ENCODE measurements around the gene SRSF3.
"Not testable (repeated sequence)": the region's sequence is repeated elsewhere in the genome, so short reads cannot be mapped to it uniquely, and the experiment has no call there.

Gene SRSF3

DNA sequence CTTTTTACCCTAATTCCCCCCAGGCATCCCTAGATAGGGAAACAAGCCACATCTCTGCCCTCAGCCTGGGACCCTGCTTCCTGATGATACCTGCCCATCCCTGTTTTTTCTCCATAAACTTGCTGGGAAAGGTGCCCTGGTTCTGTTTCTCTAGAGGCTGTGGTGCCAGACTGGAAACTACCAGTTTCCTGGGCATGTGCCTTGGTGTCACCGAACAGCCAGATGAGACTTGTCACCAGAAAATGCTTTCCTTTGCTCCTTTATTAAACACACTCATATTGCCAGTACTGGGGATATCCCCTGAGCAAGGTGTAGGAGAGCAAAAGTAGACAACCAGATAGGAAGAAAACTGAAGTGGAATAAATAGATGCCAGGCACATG is 16.8 kb downstream of the SRSF3 start:
- H3K4me3 ChIP-seq (ENCODE audit: low read depth, low read length): no peak overlapping the region
- TF ChIP-seq, protein P1, sequence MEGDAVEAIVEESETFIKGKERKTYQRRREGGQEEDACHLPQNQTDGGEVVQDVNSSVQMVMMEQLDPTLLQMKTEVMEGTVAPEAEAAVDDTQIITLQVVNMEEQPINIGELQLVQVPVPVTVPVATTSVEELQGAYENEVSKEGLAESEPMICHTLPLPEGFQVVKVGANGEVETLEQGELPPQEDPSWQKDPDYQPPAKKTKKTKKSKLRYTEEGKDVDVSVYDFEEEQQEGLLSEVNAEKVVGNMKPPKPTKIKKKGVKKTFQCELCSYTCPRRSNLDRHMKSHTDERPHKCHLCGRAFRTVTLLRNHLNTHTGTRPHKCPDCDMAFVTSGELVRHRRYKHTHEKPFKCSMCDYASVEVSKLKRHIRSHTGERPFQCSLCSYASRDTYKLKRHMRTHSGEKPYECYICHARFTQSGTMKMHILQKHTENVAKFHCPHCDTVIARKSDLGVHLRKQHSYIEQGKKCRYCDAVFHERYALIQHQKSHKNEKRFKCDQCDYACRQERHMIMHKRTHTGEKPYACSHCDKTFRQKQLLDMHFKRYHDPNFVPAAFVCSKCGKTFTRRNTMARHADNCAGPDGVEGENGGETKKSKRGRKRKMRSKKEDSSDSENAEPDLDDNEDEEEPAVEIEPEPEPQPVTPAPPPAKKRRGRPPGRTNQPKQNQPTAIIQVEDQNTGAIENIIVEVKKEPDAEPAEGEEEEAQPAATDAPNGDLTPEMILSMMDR (conservative IDR thresholded peaks at IDR 0.05; ENCODE audit: low read depth, low read length): no peak
- DNase-seq (ENCODE audit: low read depth): no peak

DNA sequence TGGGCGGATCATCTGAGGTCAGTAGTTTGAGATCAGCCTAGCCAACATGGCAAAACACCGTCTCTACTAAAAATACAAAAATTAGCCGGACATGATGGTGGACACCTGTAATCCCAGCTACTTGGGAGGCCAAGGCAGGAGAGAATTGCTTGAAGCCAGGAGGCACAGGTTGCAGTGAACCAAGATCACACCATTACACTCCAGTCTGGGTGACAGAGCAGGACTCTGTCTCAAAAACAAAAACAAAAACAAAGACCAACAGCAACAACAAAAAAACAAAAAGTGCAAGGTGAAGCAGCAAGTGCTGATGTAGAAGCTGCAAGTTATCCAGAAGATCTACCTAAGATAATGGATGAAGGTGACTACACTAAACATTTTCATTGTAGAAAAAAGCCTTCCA is 17.5 kb downstream of the SRSF3 start:
- not testable (repeated sequence) for DNase-seq (ENCODE audit: low read depth); H3K4me3 ChIP-seq (ENCODE audit: low read depth, low read length)

DNA sequence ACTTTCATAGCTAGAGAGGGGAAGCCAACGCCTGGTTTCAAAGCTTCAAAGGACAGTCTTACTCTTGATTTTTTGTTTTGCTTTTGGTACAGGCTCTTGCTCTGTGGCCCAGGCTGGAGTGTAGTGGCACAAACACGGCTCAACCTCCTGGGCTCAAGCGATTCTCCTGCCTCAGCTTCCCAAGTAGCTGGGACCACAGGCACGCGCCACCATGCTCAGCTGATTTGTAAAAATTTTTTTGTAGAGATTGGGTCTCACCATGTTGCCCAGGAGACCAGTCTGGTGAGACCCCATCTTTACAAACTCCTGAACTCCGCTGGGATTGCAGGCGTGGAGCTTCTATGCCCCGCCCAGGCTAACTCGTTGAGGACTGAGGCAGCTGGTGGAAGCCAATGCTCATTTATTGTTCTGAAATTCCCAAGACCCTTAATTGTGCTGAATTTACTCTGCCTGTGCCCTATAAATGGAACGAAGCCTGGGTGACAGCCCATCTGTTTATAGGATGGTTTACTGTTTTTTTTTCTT is 18.0 kb downstream of the SRSF3 start:
- no peak overlapping the region for H3K4me3 ChIP-seq (ENCODE audit: low read depth, low read length)
- no peak for DNase-seq (ENCODE audit: low read depth)
- TF ChIP-seq, protein P1 (conservative IDR thresholded peaks at IDR 0.05; ENCODE audit: low read depth, low read length): no peak

DNA sequence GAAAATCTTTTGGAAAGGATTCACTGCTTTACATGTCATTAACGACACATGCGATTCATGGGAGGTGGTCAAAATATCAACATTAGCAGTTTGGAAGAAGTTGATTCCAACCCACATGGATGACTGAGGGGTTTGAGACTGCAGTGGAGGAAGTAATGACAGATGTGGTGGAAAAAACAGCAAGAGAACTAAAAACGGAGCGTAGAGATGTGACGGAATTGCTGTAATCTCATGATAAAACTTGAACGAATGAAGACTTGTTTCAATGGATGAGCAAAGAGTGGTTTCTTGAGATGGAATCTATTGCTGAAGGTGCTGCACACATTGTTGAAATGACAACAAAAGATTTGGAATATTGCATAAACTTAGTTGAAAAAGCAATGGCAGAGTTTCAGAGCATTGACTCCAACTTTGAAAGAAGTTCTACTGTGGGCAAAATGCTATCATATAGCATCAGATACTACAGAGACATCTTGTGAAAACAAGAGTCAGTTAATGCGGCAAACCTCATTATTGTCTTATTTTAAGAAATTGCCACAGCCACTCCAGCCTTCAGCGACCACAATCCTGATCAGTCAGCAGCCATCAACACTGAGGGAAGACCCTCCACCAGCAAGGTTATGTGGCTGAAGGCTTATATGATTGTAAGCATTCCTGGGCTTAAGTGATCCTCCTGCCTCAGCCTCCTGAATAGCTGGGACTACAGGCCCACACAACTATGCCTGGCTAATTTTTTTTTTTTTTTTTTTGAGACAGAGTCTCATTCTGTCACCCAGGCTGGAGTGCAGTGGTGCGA is 19.2 kb downstream of the SRSF3 start:
- H3K4me3 ChIP-seq (ENCODE audit: low read depth, low read length): no peak overlapping the region
- TF ChIP-seq, protein P1 (conservative IDR thresholded peaks at IDR 0.05; ENCODE audit: low read depth, low read length): no peak
- no peak for DNase-seq (ENCODE audit: low read depth)

DNA sequence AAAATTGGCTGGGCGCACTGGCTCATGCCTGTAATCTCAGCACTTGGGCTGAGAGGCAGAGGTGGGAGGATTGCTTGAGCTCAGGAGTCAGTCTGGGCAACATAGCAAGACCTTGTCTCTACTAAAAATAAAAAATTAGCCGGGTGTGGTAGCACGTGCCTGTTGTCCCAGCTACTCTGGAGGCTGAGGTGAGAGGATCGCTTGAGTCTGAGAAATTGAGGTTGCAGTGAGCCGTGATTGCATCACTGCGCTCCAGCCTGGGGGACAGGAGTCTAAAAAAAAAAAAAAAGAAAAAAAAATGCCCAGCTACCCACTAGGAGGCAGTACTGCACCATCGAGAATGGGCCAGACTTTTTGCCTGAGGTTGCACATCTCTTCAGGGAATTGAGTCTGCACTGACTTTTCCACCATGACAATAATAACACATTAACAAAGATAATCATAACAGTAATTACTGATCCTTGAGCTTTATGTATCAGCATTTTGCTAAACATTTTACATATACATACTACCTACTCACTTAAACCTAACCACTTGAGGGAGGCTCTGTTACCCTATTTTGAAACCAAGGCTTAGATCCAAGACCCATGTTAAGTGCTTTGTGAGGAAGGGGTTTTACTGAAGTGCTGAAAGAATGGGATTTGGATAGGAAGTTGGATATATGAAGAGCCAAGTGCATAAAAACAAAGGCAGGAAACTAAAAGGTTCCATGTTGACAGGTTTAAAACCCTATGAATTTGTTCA is 21.0 kb downstream of the SRSF3 start:
- TF ChIP-seq, protein P1 (conservative IDR thresholded peaks at IDR 0.05; ENCODE audit: low read depth, low read length): peak; percentile 88
- DNase-seq (ENCODE audit: low read depth): peak; percentile 76

DNA sequence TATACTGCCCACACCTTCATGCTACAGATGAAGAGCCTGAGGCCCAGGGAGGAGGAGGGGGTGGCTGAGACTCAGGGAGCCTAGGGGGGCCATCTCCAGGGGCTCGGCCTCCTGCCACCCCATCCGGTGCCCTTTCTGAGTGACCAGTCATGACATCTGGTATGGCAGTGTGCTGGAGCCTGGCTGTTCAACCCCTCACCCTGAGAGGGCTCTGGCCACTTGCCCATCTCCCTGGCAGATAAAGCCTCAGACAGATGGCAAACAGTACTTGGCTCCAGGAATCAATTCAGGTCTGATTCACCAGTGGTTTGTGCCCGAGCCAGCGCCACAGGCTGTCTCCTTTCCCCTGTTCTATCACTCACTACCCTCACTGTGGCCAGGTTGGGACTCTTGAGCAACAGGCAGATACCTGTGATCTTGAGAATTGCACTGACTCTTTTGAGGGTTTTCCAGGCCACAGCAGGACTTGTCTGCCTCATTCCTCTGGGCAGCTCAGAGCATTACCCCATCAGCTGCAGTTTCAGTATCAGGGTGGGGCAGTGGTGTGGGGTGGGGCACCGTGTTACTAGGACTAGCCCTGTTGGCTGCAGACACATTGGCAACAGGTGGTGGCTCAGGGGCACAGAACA is 22.8 kb downstream of the SRSF3 start:
- H3K4me3 ChIP-seq (ENCODE audit: low read depth, low read length): no peak overlapping the region
- no peak for DNase-seq (ENCODE audit: low read depth)

More for the DNA sequence above, 21.0 kb downstream of the SRSF3 start:
- H3K4me3 ChIP-seq (ENCODE audit: low read depth, low read length): no peak overlapping the region

More for the DNA sequence above, 22.8 kb downstream of the SRSF3 start:
- TF ChIP-seq, protein P1 (conservative IDR thresholded peaks at IDR 0.05; ENCODE audit: low read depth, low read length): no peak
